ENCODE measurements around the gene SRXN1. TPM values are rescaled to one million over a fixed set of nuclear protein-coding genes. Genes with fewer than 3 reads are reported as not detected.
A peak's percentile ranks its signal among the peaks of the same experiment; 100 is the strongest.

Gene SRXN1
- total and polyA plus RNA-seq, 2 experiments from 2014 or later, result 58.6 to 94.1 TPM

DNA sequence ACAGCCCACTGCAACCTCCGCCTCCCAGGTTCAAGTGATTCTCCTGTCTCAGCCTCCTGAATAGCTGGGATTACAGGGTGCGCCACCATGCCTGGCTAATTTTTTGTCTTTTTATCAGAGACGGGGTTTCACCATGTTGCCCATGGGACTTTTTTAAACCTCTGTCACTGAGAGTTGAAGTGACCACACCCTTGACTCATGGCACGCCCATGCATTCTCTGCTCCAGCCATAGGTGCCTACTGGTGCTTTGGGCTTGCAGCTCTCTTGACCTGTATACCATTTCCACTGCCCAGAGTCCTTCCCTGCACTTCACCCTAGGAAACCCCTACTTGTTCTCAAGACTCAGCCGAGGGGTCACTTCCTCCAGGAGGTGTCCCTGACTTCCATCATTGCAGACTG is 25.0 kb upstream of the SRXN1 start:
- Histone ChIP-seq H2AFZ (no peak overlapping the region), H3K4me1 (ENCODE audit: insufficient read depth) (no peaks in the 10 kb centered on the region), H3K27ac (no peak overlapping the region), H3K4me2 (ENCODE audit: unreplicated experiment) (no peak overlapping the region), H3K9ac (no peak overlapping the region), H3K79me2 (ENCODE audit: insufficient read depth) (no peaks in the 10 kb centered on the region), H3F3A (ENCODE audit: insufficient read depth) (no peaks in the 10 kb centered on the region), H3K9me2 (ENCODE audit: insufficient read depth) (no peaks in the 10 kb centered on the region), H4K20me1 (ENCODE audit: insufficient read depth) (no peaks in the 10 kb centered on the region), H3K36me3 (ENCODE audit: low read depth) (no peaks in the 10 kb centered on the region), H3K27me3 (replicated peaks; ENCODE audit: insufficient read depth) (peaks cover 66% of the 10 kb centered on the region), H3K9me3 (ENCODE audit: low read depth) (no peaks in the 10 kb centered on the region), H3K4me3 (no peak overlapping the region)
- no peak for DNase-seq
- no peak for TF ChIP-seq EZH2phosphoT487 (IDR thresholded peaks at IDR 0.05; ENCODE audit: insufficient read depth, low read depth)
- no peak for TF ChIP-seq EZH2 (IDR thresholded peaks at IDR 0.05; ENCODE audit: insufficient read depth, poor library complexity, severe bottlenecking)
- in situ Hi-C loops (cut with MboI), result no loop called here
- WGBS, 2 experiments (ENCODE audit: low coverage in 1 of 2, low lambda C conversion rate in 2 of 2, missing lambda C conversion rate in 2 of 2), result 61 to 63% methylated on average over 5 of the region's 5 CpGs

DNA sequence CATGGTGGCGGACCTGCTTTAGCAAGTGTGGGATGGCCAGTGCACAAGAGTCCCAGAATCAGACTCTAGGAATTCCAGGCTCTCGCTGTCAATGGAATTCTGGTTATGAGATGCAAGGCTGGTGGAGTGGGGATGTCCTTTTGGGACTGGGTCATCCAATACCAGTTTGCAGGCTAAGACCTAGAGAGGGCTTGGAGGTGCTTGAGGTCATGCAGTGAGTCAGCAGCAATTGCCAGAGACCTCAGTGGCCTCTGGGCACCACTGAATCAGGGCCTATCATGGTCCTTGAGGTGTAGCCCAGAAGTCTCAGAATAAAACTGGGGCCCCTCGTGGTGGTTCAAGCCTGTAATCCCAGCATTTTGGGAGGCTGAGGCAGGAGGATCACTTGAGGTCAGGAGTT is 24.0 kb upstream of the SRXN1 start:
- Histone ChIP-seq H3F3A (ENCODE audit: insufficient read depth) (no peaks in the 10 kb centered on the region), H4K20me1 (ENCODE audit: insufficient read depth) (no peaks in the 10 kb centered on the region), H3K4me1 (ENCODE audit: insufficient read depth) (no peaks in the 10 kb centered on the region), H3K9ac (no peak overlapping the region), H3K9me2 (ENCODE audit: insufficient read depth) (no peaks in the 10 kb centered on the region), H3K9me3 (ENCODE audit: low read depth) (no peaks in the 10 kb centered on the region), H3K4me3 (no peak overlapping the region), H3K79me2 (ENCODE audit: insufficient read depth) (no peaks in the 10 kb centered on the region), H3K4me2 (ENCODE audit: unreplicated experiment) (no peak overlapping the region), H3K27me3 (replicated peaks; ENCODE audit: insufficient read depth) (peaks cover 59% of the 10 kb centered on the region), H3K36me3 (ENCODE audit: low read depth) (no peaks in the 10 kb centered on the region), H3K27ac (no peak overlapping the region), H2AFZ (no peak overlapping the region)
- in situ Hi-C loops (cut with MboI), result no loop called here
- DNase-seq, result no peak
- TF ChIP-seq EZH2 (IDR thresholded peaks at IDR 0.05; ENCODE audit: insufficient read depth, poor library complexity, severe bottlenecking) (no peak), EZH2phosphoT487 (IDR thresholded peaks at IDR 0.05; ENCODE audit: insufficient read depth, low read depth) (no peak)
- 24 to 30% methylated on average over 3 of the region's 3 CpGs for WGBS, 2 experiments (ENCODE audit: low coverage in 1 of 2, low lambda C conversion rate in 2 of 2, missing lambda C conversion rate in 2 of 2)

DNA sequence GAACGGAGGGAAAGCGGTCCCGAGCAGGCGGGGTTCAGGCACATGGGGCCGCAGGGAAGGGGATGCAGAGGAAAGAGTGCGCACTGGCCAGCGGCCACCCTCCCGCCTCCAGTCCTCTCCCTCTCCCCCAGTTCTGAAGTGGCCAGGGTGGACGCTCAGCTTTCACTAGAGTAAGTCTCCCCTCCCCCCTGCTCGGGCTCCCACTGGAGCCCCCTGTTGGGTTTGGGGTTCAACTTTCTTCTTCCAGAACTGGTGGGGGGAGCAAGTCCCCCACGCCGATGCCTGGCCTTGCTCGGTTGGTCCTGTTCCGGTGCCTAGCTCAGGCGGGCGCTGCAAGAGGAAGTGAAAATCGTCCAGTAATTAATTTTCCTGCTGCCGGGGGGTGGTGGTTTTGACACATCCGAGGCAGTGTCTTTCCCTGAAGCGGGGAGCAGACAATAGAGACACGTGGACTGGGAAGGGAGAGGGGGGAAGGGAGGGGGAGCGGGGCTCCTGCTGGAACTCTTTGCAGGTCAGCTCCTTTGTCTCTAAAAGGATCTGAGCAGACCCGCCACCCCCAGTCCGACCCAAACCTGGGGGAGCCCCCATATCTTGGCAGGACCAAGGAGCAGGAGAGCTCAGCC is 23.4 kb upstream of the SRXN1 start:
- Histone ChIP-seq H3K4me2 (ENCODE audit: unreplicated experiment) (no peak overlapping the region), H3K4me3 (no peak overlapping the region), H3F3A (ENCODE audit: insufficient read depth) (no peaks in the 10 kb centered on the region), H4K20me1 (ENCODE audit: insufficient read depth) (no peaks in the 10 kb centered on the region), H3K36me3 (ENCODE audit: low read depth) (no peaks in the 10 kb centered on the region), H3K9me3 (ENCODE audit: low read depth) (no peaks in the 10 kb centered on the region), H3K79me2 (ENCODE audit: insufficient read depth) (no peaks in the 10 kb centered on the region), H3K27me3 (replicated peaks; ENCODE audit: insufficient read depth) (peaks cover 54% of the 10 kb centered on the region), H3K27ac (no peak overlapping the region), H3K4me1 (ENCODE audit: insufficient read depth) (no peaks in the 10 kb centered on the region), H3K9ac (no peak overlapping the region), H2AFZ (no peak overlapping the region), H3K9me2 (ENCODE audit: insufficient read depth) (no peaks in the 10 kb centered on the region)
- WGBS, 2 experiments (ENCODE audit: low coverage in 1 of 2, low lambda C conversion rate in 2 of 2, missing lambda C conversion rate in 2 of 2), result 2% methylated on average over 12 to 24 of the region's 24 CpGs
- in situ Hi-C loops (cut with MboI), result no loop called here
- no peak for DNase-seq
- TF ChIP-seq EZH2phosphoT487 (IDR thresholded peaks at IDR 0.05; ENCODE audit: insufficient read depth, low read depth) (no peak), EZH2 (IDR thresholded peaks at IDR 0.05; ENCODE audit: insufficient read depth, poor library complexity, severe bottlenecking) (no peak)

DNA sequence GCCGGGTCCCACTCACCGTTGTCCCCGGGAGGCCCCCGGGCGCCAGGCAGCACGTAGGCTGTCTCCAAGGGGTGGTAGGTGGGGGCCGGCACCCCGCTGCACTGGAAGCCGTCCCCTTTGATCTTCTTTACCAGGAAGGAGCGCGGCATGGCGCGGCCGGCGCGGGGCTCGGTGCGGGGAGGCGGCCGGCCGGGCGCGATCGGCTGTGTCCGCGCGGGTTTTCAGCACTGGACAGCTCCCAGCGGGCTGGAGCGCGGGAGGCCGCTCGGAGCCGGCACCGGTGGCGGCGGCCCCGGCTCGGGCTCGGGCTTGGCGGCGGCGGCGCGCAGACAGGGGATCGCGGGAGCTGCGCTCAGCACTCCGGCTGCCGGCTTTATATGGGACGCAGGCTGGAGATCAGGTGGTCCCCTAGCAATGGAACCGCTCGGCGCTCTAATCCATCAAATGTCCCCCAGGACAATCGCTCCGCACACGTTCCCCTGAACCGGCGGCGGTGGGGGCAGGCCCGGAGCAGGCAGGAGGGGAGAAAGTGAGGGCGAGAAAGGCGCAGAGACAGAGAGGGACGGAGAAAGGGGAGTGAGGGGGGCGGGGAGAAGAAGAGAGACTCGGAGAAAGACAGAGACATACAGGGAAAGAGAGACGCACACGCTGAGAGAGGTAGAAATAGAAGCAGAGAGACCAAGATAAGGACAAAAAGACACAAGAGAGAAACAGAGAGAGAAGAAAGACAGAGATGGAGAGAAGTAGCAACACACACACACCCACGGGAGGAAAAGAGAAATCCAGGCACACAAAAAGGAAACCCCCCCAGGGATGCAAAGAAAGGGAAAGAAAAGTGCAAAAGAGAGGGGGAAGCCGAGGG is 22.7 kb upstream of the SRXN1 start, which contains the start of gene SCRT2:
TSS of gene SCRT2 (minus strand) at position 350 of the 862 bp plus-strand sequence. CDS start at position 149, 201 bp downstream.
- no peaks in the 10 kb centered on the region for H3K79me2 ChIP-seq (ENCODE audit: insufficient read depth)
- H3K27ac ChIP-seq, result no peak within 1 kb of the TSS
- no peak within 1 kb of the TSS for H2AFZ ChIP-seq
- H3K9me3 ChIP-seq (ENCODE audit: low read depth), result no peaks in the 10 kb centered on the region
- H3K4me3 ChIP-seq, result peak within 1 kb of the TSS; percentile 43; the same call in 1 of the 2 replicates
- H3K27me3 ChIP-seq (replicated peaks; ENCODE audit: insufficient read depth), result peaks cover 49% of the 10 kb centered on the region
- no peaks in the 10 kb centered on the region for H4K20me1 ChIP-seq (ENCODE audit: insufficient read depth)
- in situ Hi-C loops (cut with MboI), result no loop called here
- TF ChIP-seq EZH2phosphoT487 (IDR thresholded peaks at IDR 0.05; ENCODE audit: insufficient read depth, low read depth), result no peak
- peak; percentile 42 for TF ChIP-seq EZH2 (IDR thresholded peaks at IDR 0.05; ENCODE audit: insufficient read depth, poor library complexity, severe bottlenecking)
- no peaks in the 10 kb centered on the region for H3F3A ChIP-seq (ENCODE audit: insufficient read depth)
- no peak within 1 kb of the TSS for H3K9ac ChIP-seq
- H3K4me2 ChIP-seq (ENCODE audit: unreplicated experiment), result peak within 1 kb of the TSS; percentile 51
- no peaks in the 10 kb centered on the region for H3K4me1 ChIP-seq (ENCODE audit: insufficient read depth)
- no peaks in the 10 kb centered on the region for H3K9me2 ChIP-seq (ENCODE audit: insufficient read depth)
- DNase-seq, result peak; percentile 83
- no peaks in the 10 kb centered on the region for H3K36me3 ChIP-seq (ENCODE audit: low read depth)
- WGBS, 2 experiments (ENCODE audit: low coverage in 1 of 2, low lambda C conversion rate in 2 of 2, missing lambda C conversion rate in 2 of 2), result 3% methylated on average over 47 to 52 of the region's 69 CpGs
